NB4 (cell line): Measurements from ENCODE around the gene MUCL3.
"Not testable (repeated sequence)": the region's sequence is repeated elsewhere in the genome, so short reads cannot be mapped to it uniquely, and the experiment has no call there.

ENCODE experiments used
- DNase-seq: peaks from one replicate; pipeline ENCODE4 v3.0.0; 2010; ENCODE audit warnings: low read depth
- H3K4me3 ChIP-seq: one replicate; pipeline ENCODE4 v1.5.1; 2011; ENCODE audit warnings: mild to moderate bottlenecking, low read depth, low read length, moderate library complexity
- CTCF ChIP-seq: IDR thresholded peaks from one replicate; pipeline ENCODE4 v1.5.1; 2012; ENCODE audit warnings: low read depth, low read length
- MYC ChIP-seq: IDR thresholded peaks from 2 replicates; pipeline ENCODE4 v1.6.1; 2011; ENCODE audit warnings: low read depth, low read length
- POLR2A ChIP-seq: IDR thresholded peaks from 2 replicates; pipeline ENCODE4 v1.6.1; 2011; ENCODE audit warnings: mild to moderate bottlenecking; ENCODE audit not compliant: insufficient read length; ENCODE audit errors: extremely low read depth
- TF ChIP-seq, protein P1 (sequence below): IDR thresholded peaks from 2 replicates; pipeline ENCODE4 v1.6.1; 2011; ENCODE audit warnings: low read depth, low read length

MUCL3 gene

DNA sequence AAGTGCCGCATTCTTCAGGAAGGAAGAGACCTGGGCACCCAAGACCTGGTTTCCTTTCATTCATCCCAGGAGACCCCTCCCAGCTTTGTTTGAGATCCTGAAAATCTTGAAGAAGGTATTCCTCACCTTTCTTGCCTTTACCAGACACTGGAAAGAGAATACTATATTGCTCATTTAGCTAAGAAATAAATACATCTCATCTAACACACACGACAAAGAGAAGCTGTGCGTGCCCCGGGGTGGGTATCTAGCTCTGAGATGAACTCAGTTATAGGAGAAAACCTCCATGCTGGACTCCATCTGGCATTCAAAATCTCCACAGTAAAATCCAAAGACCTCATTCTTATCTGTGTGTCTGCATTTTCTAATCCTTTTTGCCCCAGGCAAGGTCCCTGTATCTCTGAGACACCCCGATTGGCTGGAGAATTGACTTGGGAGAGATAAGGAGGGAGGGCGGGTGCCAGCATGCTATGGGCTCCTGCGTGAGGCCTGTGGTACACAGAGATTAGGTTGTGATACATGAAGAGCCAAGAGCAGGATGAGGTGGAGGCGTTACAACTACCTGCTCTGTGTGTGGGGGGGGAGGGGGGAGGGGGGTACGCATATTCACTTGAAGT is 47.5 kb downstream of the MUCL3 start:
- DNase-seq: no peak
- H3K4me3 ChIP-seq: no peak overlapping the region
- TF ChIP-seq MYC: no peak
- no peak for TF ChIP-seq POLR2A
- TF ChIP-seq, protein P1, sequence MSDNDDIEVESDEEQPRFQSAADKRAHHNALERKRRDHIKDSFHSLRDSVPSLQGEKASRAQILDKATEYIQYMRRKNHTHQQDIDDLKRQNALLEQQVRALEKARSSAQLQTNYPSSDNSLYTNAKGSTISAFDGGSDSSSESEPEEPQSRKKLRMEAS: no peak
- TF ChIP-seq CTCF: no peak

GRCh38 chr6:30990422-30991086 is 49.8 kb downstream of the MUCL3 start:
- no peak for TF ChIP-seq MYC
- no peak for TF ChIP-seq CTCF
- TF ChIP-seq, protein P1: no peak
- no peak for TF ChIP-seq POLR2A
- DNase-seq: no peak
- no peak overlapping the region for H3K4me3 ChIP-seq

- no peak for DNase-seq
- H3K4me3 ChIP-seq: no peak overlapping the region
- no peak for TF ChIP-seq POLR2A
Measured at GRCh38 chr6:30991891-30992290, 51.1 kb downstream of the MUCL3 start.

GRCh38 chr6:30997301-30997700 is 56.5 kb downstream of the MUCL3 start:
- no peak overlapping the region for H3K4me3 ChIP-seq
- DNase-seq: peak; percentile 13
- TF ChIP-seq POLR2A: no peak

DNA sequence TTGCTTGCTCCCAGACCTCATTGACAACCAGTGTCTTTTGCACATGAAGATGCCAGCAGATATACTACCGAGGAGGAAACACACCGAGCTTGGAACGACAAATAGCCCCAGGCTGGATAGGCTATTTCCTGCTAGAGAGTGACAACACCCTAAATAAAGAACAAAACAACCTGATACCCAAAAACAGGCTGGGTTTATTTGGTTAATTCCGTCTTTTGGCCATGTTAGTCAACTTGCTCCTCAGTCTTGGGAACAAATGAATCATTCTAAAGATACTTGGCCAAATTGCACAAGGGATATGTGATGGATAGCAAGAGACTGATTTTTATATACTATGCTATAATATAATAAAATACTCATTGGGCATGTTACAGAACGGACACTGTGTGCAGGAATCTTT is 58.0 kb downstream of the MUCL3 start:
- H3K4me3 ChIP-seq: no peak overlapping the region
- no peak for DNase-seq
- no peak for TF ChIP-seq POLR2A
- TF ChIP-seq, protein P1: no peak
- no peak for TF ChIP-seq CTCF
- TF ChIP-seq MYC: no peak

DNA sequence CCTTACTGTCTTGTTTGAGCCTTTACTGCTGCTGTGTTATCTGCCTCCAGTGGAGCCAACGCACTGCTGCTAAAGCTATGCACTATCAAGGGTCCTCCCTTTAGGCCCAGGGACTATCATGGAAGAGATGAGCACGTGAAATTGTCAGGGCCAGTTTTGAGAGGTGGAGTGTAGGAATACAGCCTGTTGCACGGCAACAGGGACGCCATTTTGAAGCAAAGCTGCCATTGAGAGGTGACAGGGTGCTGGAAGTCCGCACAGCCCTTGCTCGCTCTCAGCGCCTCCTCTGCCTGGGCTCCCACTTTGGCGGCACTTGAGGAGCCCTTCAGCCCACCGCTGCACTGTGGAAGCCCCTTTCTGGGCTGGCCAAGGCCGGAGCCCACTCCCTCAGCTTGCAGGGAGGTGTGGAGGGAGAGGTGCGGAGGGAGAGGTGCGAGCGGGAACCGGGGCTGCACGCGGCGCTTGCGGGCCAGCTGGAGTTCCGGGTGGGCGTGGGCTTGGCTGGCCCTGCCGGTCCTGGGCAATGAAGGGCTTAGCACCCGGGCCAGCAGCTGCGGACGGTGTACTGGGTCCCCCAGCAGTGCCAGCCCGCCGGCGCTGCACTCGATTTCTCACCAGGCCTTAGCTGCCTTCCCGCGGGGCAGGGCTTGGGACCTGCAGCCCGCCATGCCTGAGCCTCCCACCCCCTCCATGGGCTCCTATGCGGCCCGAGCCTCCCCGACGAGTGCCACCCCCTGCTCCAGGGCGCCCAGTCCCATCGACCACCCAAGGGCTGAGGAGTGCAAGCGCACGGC is 59.5 kb downstream of the MUCL3 start:
- DNase-seq, H3K4me3 ChIP-seq: not testable (repeated sequence)

GRCh38 chr6:31001281-31001888 is 60.6 kb downstream of the MUCL3 start:
- no peak overlapping the region for H3K4me3 ChIP-seq
- no peak for DNase-seq
- TF ChIP-seq CTCF (no peak), POLR2A (no peak), MYC (no peak)
- TF ChIP-seq, protein P1: no peak
